OCI-LY1 (cell line): ENCODE data around the gene UIMC1.

Experiments used
- H2AFZ ChIP-seq: fragments of 200-600 bp; sonication (generic), shearing (Covaris generic); 2 replicates; pipeline ENCODE4 v1.6.0; 2014; ENCODE audit warnings: antibody characterized with exemption, mild to moderate bottlenecking, low read length
- H3F3A ChIP-seq: fragments of 200-600 bp; sonication (generic), shearing (Covaris generic); 2 replicates; pipeline ENCODE4 v1.6.0; 2014; ENCODE audit warnings: mild to moderate bottlenecking, antibody characterized with exemption, low read length, moderate library complexity; ENCODE audit not compliant: insufficient read depth
- H3K27ac ChIP-seq: fragments of 200-600 bp; sonication (generic); 2 replicates; pipeline ENCODE4 v1.5.1; 2014; ENCODE audit warnings: low read length, mixed run types, mild to moderate bottlenecking, low read depth; ENCODE audit not compliant: poor library complexity, severe bottlenecking
- H3K27me3 ChIP-seq: fragments of 200-600 bp; sonication (generic); 2 replicates; pipeline ENCODE4 v1.6.0; 2014; ENCODE audit warnings: antibody characterized with exemption, mild to moderate bottlenecking, low read length, moderate library complexity; ENCODE audit not compliant: insufficient read depth
- H3K36me3 ChIP-seq: fragments of 200-600 bp; sonication (generic); 2 replicates; pipeline ENCODE4 v1.6.1; 2014; ENCODE audit warnings: mild to moderate bottlenecking, antibody characterized with exemption, low read length, moderate library complexity, mixed read lengths; ENCODE audit not compliant: insufficient read depth
- H3K4me1 ChIP-seq: fragments of 200-600 bp; sonication (generic); 2 replicates; pipeline ENCODE4 v1.5.1; 2014; ENCODE audit warnings: mild to moderate bottlenecking, low read length, moderate library complexity; ENCODE audit not compliant: insufficient read depth, severe bottlenecking
- H3K4me2 ChIP-seq: fragments of 200-600 bp; sonication (generic), shearing (Covaris generic); 2 replicates; pipeline ENCODE4 v1.6.1; 2014; ENCODE audit warnings: low read length
- H3K4me3 ChIP-seq: fragments of 200-600 bp; sonication (generic); 2 replicates; pipeline ENCODE4 v1.5.1; 2014; ENCODE audit warnings: low read length, low read depth, mild to moderate bottlenecking, mixed read lengths; ENCODE audit not compliant: poor library complexity, severe bottlenecking
- H3K79me2 ChIP-seq: fragments of 200-600 bp; shearing (Covaris generic); 2 replicates; pipeline ENCODE4 v1.6.1; 2016; ENCODE audit warnings: mixed run types, low read length, mixed read lengths; ENCODE audit not compliant: insufficient read depth
- H3K9ac ChIP-seq: fragments of 200-600 bp; sonication (generic), shearing (Covaris generic); 2 replicates; pipeline ENCODE4 v1.6.1; 2014; ENCODE audit warnings: mild to moderate bottlenecking, low read length, mixed read lengths
- H3K9me2 ChIP-seq: fragments of 200-600 bp; sonication (generic), shearing (Covaris generic); 2 replicates; pipeline ENCODE4 v1.6.1; 2014; ENCODE audit warnings: low read depth, mild to moderate bottlenecking, low read length, mixed read lengths
- H3K9me3 ChIP-seq: fragments of 200-600 bp; shearing (Covaris generic); 2 replicates; pipeline ENCODE4 v1.6.1; 2014; ENCODE audit warnings: low read length, mixed read lengths
- H4K20me1 ChIP-seq: fragments of 200-600 bp; sonication (generic), shearing (Covaris generic); 2 replicates; pipeline ENCODE4 v1.6.0; 2016; ENCODE audit warnings: mild to moderate bottlenecking, low read length; ENCODE audit not compliant: insufficient read depth
- EZH2 ChIP-seq: fragments of 200-600 bp; sonication (generic), shearing (Covaris generic); IDR thresholded peaks from 2 replicates; pipeline ENCODE4 v1.8.0; 2017; ENCODE audit warnings: borderline replicate concordance, mixed run types, mild to moderate bottlenecking, antibody characterized with exemption, low read length, moderate library complexity, mixed read lengths
- TF ChIP-seq, protein P1 (sequence below): fragments of 200-600 bp; sonication (generic), shearing (Covaris generic); IDR thresholded peaks from 2 replicates; pipeline ENCODE4 v1.5.1; 2017; ENCODE audit warnings: mild to moderate bottlenecking, antibody characterized with exemption, low read length, moderate library complexity, mixed read lengths

The UIMC1 gene

DNA sequence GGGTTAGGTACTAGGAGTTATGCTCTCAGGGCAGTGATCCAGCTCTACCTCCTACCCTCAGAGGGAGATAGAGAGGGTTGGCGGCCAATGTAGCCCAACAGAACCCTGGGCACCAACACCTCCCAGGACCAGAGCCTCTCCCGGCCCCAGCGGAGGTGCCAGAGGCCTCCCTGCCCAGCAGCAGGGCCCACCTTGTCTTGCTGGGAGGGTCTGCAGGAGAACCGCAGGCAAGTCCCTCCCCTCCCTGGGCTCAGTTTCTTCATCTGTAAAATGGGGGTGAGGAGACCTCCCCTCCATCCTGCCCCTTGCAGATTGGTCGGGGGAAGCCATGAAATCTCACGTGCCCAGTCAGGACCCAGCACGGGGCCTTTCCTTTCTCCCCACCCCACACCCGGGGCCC lies 141.8 kb downstream of the UIMC1 start:
- Histone ChIP-seq H2AFZ (no peak overlapping the region), H3K79me2 (no peaks in the 10 kb centered on the region), H3K9me2 (no peaks in the 10 kb centered on the region), H3K4me3 (no peak overlapping the region), H3K4me1 (no peaks in the 10 kb centered on the region), H3K9me3 (no peaks in the 10 kb centered on the region), H3F3A (no peaks in the 10 kb centered on the region), H3K27ac (no peak overlapping the region), H3K36me3 (no peaks in the 10 kb centered on the region), H3K27me3 (0 out of 2 replicates have a peak, but pooled peaks cover 4% of the 10 kb centered on the region), H3K9ac (no peak overlapping the region), H3K4me2 (no peak overlapping the region), H4K20me1 (no peaks in the 10 kb centered on the region)
- TF ChIP-seq, protein P1, sequence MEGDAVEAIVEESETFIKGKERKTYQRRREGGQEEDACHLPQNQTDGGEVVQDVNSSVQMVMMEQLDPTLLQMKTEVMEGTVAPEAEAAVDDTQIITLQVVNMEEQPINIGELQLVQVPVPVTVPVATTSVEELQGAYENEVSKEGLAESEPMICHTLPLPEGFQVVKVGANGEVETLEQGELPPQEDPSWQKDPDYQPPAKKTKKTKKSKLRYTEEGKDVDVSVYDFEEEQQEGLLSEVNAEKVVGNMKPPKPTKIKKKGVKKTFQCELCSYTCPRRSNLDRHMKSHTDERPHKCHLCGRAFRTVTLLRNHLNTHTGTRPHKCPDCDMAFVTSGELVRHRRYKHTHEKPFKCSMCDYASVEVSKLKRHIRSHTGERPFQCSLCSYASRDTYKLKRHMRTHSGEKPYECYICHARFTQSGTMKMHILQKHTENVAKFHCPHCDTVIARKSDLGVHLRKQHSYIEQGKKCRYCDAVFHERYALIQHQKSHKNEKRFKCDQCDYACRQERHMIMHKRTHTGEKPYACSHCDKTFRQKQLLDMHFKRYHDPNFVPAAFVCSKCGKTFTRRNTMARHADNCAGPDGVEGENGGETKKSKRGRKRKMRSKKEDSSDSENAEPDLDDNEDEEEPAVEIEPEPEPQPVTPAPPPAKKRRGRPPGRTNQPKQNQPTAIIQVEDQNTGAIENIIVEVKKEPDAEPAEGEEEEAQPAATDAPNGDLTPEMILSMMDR: no peak
- TF ChIP-seq EZH2: no peak

DNA sequence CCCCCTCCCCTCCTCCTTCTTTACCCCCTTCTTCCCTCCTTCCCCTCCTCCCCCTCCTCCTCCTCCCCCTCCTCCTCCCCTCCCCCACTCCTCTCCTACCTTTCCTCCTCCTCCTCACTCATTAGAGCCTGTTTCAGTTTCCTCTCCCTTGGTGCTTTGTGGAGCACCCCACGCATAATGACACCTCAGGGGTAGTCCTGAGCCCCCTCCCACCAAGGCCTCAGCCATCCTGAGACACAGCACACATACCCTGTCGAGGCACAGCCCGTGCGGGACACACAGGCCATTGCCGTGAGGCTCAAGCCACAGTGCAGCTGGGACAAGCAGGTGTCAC lies 142.8 kb downstream of the UIMC1 start:
- no peak overlapping the region for H3K4me3 ChIP-seq
- no peaks in the 10 kb centered on the region for H3F3A ChIP-seq
- no peak overlapping the region for H3K9ac ChIP-seq
- H3K9me3 ChIP-seq: no peaks in the 10 kb centered on the region
- H3K9me2 ChIP-seq: no peaks in the 10 kb centered on the region
- no peak overlapping the region for H3K27ac ChIP-seq
- 0 out of 2 replicates have a peak, but pooled peaks cover 4% of the 10 kb centered on the region for H3K27me3 ChIP-seq
- H4K20me1 ChIP-seq: no peaks in the 10 kb centered on the region
- H3K79me2 ChIP-seq: no peaks in the 10 kb centered on the region
- TF ChIP-seq, protein P1: no peak
- TF ChIP-seq EZH2: no peak
- no peak overlapping the region for H2AFZ ChIP-seq
- no peaks in the 10 kb centered on the region for H3K4me1 ChIP-seq
- H3K36me3 ChIP-seq: no peaks in the 10 kb centered on the region
- no peak overlapping the region for H3K4me2 ChIP-seq

DNA sequence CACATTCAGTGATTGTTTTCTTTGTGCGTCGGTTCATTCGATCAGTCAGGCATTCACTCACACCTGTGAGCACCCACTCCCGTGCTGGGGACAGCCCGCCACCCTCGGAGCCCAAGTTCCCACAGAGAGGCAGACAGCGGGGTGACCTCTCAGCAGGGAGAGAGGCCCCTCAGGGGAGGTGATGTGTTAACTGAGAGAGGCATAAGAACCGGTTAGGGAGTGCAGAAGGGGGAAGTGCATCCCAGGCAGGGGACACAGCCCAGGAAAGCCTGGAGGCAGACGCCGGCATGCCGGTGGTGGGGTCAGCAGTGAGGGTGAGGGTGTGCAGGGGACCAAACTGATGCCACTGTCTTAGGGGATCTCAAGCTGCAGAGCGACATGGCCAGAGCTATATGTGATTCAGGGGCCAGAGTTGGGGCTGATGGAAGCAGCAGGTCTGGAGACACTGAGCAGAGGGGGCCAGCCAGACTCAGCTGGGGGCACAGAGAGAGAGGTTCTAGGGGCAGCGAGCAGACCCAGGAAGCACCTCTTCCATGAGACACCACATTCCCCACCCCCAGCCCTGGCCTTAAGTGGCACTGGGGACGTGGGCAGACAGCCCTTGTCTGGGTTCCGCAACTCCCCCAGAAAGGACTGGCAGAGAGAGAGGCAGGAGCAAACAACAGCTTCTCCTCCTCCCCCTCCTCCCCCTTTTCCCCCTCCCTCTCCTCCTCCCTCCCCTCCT lies 143.4 kb downstream of the UIMC1 start:
- H3K36me3 ChIP-seq: no peaks in the 10 kb centered on the region
- H3K4me3 ChIP-seq: no peak overlapping the region
- H3K9me2 ChIP-seq: no peaks in the 10 kb centered on the region
- H3K9me3 ChIP-seq: no peaks in the 10 kb centered on the region
- 0 out of 2 replicates have a peak, but pooled peaks cover 4% of the 10 kb centered on the region for H3K27me3 ChIP-seq
- H4K20me1 ChIP-seq: no peaks in the 10 kb centered on the region
- H3K79me2 ChIP-seq: no peaks in the 10 kb centered on the region
- no peaks in the 10 kb centered on the region for H3K4me1 ChIP-seq
- no peak overlapping the region for H3K27ac ChIP-seq
- no peak overlapping the region for H3K4me2 ChIP-seq
- TF ChIP-seq EZH2: no peak
- TF ChIP-seq, protein P1: no peak
- no peak overlapping the region for H3K9ac ChIP-seq
- no peaks in the 10 kb centered on the region for H3F3A ChIP-seq
- H2AFZ ChIP-seq: no peak overlapping the region
